Astrocyte of the hippocampus (primary cell): ENCODE data around the gene NKAIN4.

ENCODE experiments used
- DNase-seq: peaks from one replicate; pipeline ENCODE4 v3.0.0; 2011; ENCODE audit warnings: low read depth, low spot score

The NKAIN4 gene

DNA sequence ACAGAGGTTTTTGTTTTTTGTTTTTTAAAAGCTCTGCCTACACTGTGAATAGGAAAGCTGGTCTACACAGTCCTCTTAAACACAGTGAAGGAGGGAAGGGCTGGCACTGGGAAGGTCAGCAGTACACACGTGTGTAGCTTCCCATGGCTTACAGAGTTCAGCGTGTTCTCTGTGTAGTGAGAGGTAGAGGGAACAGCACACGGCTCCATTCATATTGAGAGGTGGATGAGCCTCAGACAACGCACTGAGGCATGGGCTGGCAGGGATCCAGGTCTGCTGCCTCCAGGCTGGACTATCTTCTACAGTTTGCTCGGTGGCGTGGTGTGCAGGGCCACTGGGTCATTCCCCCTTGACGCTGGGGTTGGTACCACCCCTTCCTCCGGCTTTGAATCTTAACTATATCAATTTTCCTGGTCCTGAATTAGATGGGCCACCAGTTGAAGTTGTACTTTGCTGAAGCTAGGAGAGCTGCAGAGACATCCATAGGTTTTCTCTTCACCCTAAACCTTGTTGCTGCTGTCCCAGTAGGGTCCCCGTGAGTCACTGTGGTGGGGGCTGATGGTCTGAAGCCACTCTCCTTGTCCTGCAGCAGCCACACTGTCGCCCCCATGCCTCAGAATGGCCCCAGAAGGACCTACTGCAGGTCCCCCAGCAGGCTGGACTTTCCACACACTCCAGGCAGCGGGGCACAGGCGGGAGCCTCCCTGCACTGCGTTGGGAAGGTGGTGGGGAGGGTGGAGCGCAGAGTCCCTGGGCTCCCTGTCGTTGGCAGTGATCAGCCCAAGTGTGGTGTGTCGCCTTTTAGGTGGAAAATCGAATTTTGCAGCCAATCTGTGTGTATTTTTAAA is 20.3 kb upstream of the NKAIN4 start:
- no peak for DNase-seq

DNA sequence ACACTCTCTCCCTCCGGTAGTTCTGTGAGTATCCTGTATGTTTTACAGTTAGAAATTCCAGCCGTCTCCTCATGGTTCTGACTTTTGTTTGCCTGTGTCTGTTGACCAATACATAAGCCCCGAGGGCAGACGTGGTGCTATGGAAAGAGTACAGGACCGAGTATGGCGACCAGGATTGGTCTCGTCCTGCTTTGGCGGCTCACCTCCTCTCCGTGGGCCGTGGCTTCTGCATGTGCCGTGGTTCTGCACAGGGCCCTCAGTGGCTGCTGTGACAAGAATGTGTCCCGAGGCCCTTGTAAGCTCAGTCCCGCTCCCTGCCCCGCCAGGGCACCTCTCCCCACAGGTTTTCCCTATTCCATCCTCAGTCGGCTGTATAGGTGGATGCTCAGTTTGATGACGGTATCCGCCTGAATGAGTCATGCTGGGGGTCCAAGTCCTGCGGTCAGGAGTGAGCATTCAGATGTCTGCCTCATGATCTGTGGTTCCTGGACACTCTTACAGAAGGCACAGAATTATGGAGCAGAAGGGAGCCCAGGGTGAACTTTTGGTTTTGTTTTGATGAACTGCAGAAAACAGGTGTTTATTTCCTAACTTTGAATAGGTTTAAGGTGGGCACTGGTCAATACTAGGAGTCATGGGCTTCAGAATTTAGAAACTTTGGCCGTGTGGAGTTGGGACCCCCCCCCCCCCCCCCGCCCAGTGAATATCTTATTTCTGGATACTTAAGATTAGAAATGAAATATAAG is 19.5 kb upstream of the NKAIN4 start:
- DNase-seq: peak; percentile 79

DNA sequence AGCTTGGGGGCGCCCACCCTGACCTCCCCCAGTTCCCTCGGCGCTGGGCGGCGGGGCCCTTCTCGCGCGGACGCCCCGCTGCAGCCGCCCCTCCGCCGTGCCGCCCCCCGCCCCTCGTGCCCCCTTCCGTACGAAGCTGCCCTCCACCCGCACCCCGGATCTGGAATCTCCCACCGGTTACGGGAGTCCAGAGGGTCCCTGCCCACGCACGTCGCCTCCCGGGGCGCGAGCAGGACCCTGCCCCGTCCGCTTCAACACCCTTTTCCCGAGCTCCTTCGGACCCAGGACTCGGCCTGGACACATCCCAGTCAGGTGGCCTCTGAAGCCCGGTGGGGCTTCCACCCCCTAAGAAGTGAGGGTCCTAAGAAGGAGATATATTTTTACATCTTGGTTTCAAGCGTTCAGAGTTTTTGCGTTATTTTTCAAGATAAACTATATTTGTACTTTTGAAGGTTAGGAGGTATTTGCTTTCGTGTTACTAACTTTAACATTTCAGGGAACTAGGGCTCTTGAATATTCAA is 18.9 kb upstream of the NKAIN4 start:
- no peak for DNase-seq

DNA sequence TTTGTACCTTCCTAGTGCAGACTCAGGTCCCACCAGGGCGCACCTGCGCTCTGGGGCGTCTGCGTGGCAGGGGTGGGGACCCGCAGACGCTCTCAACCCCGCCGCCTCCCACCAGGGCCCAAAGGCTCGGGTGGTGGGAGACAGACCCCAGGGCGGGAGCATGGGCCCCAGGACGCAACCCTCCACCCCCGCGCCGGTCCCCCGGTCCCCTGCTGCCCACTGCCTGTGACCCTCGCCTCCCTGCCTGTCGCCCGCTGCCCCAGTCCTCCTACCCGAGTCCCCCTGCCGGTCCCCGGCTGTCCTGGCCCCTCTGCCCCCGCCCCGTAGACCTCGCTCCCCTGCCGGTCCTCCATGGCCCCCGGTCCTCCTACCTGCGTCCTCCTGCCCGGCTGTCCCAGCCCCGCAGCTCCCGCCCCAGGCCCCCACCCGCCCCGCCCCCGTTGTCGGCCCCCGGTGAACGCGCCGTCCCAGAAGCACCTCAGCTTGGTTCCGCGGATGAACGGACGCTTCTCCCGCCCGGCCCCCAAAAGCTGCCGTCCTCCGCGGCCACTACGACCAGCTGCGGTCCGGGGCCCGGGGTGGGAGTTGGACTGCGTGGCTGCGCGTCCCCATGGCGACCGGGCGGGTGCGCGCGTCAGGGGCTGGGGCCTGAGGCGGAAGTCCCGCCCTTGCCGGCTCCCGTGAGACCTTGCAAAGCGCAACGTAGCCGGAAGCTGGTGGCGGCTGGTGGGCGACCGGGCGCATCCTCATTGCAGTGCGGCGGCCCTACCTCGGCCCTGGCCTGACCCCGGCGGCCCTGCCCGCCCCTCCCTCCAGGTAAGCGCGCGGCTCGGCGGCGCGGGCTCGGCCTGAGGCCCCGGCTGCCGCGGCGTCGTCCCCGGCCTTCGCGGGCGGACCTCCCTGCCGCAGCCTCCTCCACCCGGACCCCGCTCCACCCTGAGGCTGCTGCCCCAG is 18.1 kb upstream of the NKAIN4 start, which contains the start of gene ARFGAP1:
Gene ARFGAP1 (plus strand): TSS at position 709 of the 954 bp plus-strand sequence. CDS start 2,768 bp downstream, outside the sequence.
- peak; percentile 96 for DNase-seq

DNA sequence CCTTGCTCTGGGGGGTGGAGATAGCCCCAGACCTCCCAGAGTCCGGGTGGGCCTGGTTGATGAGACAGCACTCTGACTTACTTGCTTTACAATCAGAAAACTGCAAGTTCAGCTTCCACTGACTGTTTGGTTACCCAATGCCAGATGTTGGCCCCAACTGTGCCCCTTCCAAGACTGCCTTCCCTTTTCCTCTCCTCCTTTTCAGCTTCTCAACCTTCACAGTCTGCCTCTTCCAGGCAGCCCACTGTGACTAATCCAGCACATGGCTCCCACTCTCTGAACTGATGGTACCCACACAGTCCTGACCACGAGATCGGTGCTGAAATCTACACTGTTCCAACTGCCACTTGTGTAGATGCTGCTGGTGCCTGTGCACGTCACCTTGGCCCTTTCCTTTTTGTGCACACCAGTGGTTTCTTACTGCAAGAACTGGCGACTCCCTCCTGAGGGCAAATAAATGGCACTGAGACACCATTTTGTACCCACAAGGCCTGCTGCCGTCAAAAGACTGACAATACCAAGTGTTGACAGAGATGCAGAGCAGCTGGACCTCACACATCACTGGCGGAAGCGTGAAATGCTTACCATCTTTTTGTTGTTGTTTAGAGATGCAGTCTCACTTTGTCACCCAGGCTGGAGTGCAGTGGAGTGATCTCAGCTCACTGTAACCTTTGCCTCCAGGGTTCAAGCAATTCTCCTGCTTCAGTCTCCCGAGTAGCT is 16.5 kb upstream of the NKAIN4 start:
- no peak for DNase-seq

DNA sequence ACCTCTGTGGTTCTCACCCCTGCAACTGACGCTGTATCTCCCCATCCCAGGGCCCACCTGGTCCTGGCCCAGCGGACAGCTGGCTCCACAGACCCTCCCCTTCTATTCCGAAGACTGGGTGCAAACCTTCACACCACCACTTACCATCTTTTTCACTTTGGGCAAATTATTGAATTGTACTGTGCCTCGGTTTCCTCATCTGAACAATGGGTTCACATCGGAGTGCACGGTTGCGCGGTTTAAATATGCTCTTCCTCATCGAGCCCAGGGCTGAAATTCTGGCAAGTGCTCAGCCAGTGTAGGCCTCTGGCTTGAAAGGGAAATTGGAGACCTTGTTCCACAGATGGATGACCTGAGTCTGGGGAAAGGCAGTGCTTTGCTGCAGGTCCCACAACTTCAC is 15.5 kb upstream of the NKAIN4 start:
- DNase-seq: no peak

DNA sequence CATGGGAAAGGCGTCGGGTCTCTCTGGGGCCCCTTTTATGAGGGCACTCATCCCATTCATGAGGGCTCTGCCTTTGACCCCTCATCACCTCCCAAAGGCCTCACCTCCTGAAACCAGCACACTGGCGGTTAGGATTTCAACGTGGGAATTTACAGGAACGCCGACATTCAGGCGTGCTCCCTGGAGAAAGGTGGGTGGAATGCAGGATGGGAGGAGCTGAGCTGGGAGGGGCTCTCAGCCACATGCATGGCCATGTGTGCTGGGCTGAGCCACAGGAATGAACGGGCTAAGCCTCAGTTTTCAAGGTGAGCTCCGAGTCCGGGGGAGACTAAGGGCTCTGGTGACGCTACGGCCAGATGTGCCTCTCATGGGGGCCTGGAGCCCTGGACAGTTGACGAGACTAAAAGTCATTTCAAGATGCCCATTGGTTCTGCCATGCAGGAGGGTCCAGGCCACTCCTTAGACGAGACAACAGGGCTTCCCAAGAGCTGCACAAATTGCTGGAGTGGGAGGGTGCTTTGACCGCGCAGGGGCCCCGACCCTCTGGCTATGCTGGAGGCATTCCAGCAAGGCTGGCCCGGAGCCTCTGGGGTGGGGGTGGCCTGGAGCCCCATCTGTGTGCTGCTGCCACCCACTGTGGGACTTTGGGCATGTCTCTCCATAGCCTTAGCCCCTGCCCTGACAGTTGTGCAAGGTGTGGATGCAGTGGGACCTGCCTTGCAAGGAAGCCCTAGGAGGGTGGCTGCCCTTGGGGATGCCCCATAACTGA is 14.6 kb upstream of the NKAIN4 start:
- no peak for DNase-seq

DNA sequence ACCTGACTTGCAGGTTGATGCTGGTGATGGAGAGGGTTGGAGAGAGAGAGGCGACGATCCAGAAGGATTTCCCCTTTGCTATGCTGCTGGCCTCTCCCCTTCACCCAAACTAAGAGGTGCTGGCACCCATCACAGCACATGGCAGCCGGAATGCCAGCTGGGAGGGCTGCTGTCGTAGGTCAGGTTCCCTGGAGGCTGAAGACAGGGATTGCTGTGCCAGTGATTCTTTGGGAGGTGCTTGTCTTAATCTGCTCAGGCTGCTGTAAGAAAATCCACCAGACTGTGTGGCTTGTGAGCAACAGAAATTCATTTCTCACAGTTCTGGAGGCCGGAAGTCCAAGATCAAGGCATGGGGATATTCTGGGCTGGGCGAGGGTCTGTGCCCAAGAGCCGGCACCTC is 14.0 kb upstream of the NKAIN4 start:
- no peak for DNase-seq

DNA sequence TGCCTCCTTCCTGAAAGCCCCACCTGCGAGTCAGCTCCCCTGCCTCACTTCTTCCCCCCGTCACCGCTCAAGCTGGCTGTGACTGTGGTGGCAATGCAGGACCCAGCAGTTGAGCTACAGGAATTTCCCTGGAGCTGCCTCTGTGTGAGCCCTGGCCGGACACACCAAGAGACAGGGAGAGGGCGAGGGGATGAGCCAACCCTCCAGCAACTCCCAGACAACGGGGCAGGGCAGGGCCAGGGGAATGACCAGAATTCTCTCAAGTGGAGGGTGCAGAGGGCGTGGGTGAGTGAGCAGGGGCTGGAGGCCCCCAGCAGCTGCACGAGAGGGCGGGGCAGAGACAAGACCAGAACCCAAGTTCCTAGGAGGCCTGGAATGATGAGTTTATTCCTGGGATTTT is 13.4 kb upstream of the NKAIN4 start:
- no peak for DNase-seq

DNA sequence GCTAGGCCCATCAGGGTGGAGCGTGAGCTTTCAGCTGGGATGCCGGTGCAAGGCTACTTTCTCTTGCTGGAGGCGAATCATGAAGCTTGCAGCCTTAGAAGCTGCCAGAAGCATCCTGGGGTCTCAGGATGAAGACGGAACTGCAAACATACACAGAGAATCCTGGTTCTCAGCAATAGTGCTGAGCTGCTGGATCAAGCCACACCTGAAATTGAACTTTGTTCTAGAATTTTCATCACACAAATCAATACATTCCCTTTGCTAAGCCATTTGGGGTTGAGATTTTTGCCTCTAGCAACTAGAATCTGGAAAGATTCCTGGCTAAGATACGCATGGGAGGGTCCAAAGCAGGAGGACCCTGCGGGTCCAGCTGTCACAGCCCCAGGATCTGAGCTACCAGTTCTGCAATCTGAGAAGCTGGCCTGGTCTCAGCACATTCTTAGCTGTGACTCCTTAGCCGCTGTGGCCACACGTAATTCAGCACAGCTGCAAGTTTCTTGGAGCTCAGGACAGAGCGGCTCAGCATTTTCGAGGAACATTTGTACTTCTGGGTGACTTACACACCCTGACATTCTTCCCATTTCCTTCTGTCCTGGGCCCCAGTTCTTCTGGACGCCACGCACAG is 11.7 kb upstream of the NKAIN4 start:
- no peak for DNase-seq

DNA sequence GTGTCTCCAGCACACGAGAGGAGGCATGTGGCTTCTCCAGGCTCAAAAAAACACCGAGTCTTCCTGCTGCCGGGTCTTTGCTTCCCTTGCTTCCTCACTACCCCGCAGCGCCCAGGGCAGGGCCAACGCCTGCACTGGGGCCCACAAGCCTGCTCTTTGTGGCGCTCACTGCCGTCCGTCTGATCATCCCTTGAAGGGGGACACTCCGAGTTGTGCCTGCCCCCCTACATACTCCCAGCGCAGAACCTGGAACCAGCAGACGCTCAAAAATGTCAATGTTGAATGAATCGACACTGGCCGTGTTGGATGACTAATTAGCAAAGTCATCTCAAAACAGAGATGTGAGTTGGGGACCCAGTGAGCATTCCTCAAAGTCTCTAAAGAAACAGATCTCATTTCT is 10.3 kb upstream of the NKAIN4 start:
- DNase-seq: peak; percentile 36

DNA sequence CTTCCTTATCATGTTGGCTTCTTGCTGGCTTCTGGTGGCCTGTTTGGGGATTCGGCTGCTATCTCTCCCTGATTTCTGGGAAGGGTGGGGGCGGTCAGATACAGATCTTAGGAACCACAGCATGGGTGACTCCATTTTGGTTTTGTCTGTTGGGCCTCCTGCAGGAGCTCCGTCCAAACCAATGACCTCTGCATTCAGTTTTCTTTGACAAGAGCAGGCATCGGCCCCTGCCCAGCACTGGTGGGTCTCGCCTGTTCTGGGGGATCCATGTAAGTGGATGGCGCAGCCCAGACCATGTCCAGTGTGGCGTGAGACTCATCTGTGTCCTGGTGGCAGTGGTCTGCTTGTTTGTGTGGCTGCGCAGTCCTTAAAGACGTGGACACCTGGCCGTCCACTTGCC is 9.7 kb upstream of the NKAIN4 start:
- DNase-seq: no peak

DNA sequence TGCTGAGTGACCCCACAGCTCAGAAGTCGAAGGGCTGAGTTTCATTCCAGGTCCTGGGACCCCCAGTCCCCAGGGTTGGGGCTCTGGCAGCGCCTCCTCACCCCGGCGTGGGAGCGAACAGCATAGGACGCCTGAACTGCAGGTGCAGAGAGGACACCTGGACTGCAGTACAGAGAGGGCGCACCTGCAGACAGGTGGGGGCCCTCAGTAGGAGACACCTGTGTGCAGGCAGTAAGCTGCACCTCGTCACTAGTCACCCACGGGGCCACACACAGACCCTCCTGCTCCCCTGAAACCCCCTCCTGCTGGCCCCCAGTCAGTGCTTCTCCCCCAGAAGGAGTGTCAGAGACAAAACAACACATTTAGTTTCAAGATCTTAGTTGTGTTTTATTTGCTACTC is 8.6 kb upstream of the NKAIN4 start:
- DNase-seq: no peak

DNA sequence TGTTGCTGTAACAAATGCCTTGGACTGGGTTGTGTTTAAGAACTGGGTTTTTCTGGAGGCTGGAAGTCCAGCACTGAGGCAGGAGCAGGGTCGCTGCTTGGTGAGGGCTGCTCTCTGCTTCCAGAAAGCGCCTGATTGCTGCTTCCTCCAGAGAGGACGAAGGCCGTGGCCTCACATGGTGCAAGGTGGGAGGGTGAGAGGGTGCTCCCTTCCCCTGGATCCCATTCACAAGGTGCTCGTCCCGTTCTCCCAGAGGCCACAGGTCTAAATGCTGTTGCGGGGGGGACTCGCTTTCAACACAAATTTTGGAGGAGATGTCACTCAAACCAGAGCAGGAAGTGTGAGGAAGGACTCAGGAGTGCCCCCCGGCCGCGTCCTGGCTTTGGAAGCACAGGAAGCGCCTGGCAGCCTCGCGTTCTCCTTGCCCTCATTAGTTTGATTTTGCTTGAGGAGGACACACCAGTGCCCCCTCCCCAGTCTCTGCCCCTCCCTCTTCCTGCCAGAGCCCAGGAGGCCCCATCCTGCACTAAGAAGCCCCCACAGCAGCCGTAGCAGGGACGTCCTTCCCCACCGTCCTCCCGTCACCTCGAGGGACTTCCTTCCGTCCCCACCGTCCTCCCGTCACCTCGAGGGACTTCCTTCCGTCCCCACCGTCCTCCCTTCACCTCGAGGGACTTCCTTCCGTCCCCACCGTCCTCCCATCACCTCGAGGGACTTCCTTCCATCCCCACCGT is 7.7 kb upstream of the NKAIN4 start:
- no peak for DNase-seq

DNA sequence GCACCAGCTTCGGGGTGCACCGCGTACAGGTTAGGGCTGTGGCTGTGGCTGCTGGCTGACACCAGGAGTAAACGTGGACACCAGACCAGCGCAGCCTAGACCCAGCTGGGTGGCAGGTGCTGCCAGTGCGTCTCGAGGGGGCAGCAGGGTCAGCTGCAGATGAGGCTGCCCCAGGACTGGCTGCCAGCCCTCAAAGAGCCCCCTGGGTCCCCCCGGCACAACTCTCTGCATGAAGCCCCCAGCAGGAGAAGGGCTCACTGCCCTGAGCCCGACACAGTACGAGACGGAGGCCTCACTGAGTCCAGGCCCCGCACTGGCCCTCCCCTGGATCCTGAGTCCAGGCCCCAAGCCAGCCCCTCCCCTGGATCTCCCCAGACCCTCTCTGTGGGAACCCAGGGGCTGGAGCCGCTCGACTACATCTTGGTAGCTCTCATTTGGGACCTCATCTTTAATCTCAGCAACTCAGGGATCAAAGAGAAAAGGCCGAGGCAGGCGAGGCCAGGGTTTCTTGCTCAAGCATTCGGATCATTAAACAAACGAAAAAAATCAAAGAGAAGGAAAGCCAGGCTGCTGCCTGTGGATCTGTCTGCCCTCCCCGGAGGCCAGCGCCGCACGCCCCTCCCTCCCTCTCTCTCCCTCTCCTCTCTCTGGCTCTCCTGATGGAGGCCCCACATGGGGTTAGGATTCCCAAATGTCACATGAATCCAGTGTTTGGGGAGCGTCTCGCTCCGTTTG is 7.0 kb upstream of the NKAIN4 start:
- peak; percentile 43 for DNase-seq

DNA sequence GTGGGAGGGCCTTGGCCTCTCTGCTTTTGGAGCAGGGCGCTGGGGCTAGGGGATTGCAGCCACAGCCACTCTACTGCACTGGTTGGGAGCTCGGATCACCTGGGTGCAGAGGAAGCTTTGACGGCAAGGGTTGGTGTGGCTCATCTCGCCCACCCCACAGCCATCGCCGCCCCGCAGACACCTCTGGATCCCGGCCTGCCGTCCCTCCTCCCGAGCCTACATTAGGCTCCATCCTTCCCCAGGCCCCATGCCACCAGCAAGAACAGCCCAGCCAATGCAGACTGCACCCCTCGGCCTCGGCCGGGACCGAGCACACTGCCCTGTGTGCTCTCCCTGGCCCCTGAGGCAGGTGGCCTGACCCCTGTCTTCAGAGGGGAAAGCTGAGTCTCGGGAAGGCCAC is 6.3 kb upstream of the NKAIN4 start:
- no peak for DNase-seq

DNA sequence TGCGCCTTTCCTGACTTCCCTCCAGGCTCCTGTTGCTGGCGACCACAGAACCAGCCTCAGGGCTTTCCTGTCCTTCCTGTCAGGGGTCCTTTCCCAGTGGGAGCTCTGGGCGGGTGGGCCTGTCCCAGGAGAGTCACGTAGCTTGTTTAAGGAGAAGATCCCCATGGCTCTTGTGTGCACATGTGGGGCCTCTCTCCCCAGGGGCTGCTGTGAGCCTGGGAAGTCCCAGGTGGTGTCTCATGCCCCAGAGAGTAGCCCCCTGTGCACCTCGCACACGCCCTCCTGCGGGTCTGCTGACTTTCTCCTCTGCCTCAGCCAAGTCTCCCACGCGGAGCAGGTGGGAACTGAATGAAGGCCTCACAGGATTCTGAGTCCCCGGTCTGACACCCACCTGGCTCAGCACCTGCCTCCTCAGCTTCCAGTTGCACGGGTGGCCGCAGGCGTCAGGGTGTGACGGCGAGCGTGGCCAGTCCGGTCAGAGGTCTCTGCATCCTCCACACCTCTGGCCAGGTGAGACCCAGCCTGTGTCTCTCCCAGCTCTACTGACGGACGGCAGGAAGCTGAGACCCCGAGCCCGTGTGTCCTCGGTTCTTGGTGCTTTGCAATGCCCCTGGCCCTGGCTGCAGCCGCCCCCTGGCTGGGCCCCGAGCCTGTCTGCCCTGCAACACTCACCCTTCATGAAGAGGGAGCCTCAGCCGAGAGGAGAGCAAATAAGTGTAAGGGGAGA is 5.6 kb upstream of the NKAIN4 start:
- no peak for DNase-seq

DNA sequence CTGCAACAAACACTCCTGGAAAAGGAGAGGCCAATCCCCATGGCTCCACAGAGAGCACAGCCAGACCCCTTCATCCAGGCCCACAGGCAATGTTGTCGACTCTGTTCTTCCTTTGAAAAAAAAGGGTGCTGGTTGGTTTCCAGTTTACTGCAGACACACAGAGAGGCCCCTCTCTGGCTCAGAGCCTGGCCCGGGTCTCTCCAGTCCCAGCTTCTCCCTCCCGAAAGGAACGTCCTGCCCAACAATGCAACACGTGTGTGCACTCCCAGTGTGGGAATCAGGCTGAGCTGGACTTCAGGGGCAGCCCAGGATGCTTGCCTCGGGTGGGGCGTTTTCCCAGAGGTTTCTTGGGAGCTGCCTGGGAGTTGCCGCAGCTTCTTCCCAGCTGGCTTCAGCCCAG is 4.5 kb upstream of the NKAIN4 start:
- DNase-seq: no peak
